Adipocyte (in vitro differentiated cells): Measurements from ENCODE around the gene TGM4.
"Not testable (repeated sequence)": the region's sequence is repeated elsewhere in the genome, so short reads cannot be mapped to it uniquely, and the experiment has no call there.

Experiments
- DNase-seq: peaks from one replicate; pipeline ENCODE4 v3.0.0-alpha.2; 2015; ENCODE audit warnings: low read depth
- H3K27me3 ChIP-seq: replicated peaks from 2 replicates; pipeline ENCODE4 v1.7.0; 2013; ENCODE audit warnings: mild to moderate bottlenecking, low read length, moderate library complexity; ENCODE audit not compliant: control insufficient read depth, insufficient read depth
- H3K36me3 ChIP-seq: 2 replicates; pipeline ENCODE4 v1.7.0; 2013; ENCODE audit warnings: low read length, mild to moderate bottlenecking, moderate library complexity; ENCODE audit not compliant: control insufficient read depth, insufficient read depth, severe bottlenecking
- H3K4me1 ChIP-seq: 2 replicates; pipeline ENCODE4 v1.7.0; 2013; ENCODE audit warnings: mild to moderate bottlenecking, low read length, moderate library complexity; ENCODE audit not compliant: control insufficient read depth, insufficient read depth
- H3K4me3 ChIP-seq: 2 replicates; pipeline ENCODE4 v1.7.0; 2013; ENCODE audit warnings: mild to moderate bottlenecking, low read length, moderate library complexity
- H3K9ac ChIP-seq: 2 replicates; pipeline ENCODE4 v1.7.0; 2013; ENCODE audit warnings: mild to moderate bottlenecking, low read length, moderate library complexity
- H3K9me3 ChIP-seq: 2 replicates; pipeline ENCODE4 v1.7.0; 2013; ENCODE audit warnings: mild to moderate bottlenecking, low read length, moderate library complexity; ENCODE audit not compliant: control insufficient read depth

Gene TGM4

DNA sequence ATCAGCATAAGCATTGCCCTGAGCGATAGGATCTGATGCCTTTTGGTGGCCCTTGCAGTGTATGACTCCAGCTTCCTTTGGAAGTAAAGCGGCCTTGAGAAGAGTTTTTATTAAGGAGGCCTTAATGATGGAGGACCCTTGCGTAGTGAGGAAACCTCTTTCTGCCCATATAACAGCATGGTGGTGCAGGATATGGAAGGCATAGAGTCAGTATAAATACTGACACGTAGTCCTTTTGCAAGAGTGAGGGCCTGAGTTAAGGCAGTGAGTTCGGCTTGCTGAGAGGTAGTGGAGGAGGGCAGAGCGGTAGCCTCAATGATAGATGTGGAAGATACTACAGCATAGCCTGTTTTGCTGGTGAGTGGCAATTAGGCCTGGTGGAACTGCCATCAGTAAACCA is 17.7 kb upstream of the TGM4 start:
- not testable (repeated sequence) for H3K9ac ChIP-seq, DNase-seq, H3K36me3 ChIP-seq, H3K9me3 ChIP-seq, H3K4me1 ChIP-seq, H3K4me3 ChIP-seq, H3K27me3 ChIP-seq

DNA sequence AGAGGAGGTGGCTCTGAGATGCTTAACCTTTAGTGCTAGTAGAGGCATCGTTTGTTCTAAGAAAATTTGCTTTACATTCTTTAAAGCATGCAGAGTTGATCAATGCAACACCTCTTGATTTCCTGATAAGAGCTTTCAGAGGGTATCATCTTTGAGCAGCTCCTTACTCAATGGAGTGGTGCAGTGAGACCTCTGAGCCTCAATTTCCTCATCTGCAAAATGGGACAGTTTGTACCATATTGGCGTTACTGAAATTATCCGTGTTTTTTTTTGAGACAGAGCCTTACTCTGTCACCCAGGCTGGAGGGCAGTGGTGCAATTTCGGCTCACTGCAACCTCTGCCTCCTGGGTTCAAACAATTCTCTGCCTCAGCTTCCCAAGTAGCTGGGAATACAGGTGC is 14.3 kb upstream of the TGM4 start:
- no peak overlapping the region for H3K4me3 ChIP-seq
- peaks cover 7% of the 10 kb centered on the region for H3K4me1 ChIP-seq
- no peak for DNase-seq
- H3K36me3 ChIP-seq, result no peaks in the 10 kb centered on the region
- H3K9me3 ChIP-seq, result no peaks in the 10 kb centered on the region
- no peak overlapping the region for H3K9ac ChIP-seq
- H3K27me3 ChIP-seq, result no peaks in the 10 kb centered on the region

DNA sequence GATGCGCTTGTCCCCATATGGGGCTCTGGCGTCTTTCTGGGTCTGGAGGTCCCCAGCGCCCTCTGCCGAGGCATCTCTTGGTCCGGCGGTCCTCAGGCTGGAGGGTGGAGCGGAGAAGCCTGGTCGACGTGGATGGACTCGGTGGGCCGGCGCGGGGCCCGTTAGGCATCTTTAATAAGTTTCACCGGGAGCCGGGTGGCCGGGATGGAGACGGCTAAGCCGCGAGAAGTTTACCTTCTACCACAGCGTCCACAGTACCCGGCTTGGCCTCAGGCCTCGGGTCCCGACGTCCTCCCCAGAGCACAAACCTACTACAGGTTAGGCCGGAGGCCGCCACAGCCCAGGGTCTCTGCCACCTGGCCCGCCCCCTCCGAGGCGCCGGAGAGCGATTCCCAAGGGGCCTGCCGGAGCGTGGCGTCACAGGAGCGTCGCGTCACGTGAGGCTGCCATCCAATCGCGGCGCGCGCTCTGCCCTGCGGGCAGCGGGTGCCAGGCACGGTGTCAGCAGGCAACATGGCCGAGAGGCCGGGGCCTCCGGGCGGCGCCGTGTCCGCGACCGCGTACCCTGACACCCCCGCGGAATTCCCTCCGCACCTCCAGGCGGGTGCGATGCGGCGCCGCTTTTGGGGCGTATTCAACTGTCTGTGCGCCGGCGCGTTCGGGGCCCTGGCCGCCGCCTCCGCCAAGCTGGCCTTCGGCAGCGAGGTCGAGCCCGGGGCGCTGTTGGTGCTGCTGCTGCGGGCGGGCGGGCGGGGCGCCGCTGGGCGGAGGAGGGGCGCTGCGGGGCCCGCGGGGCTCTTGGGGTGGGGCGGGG is 12.8 kb upstream of the TGM4 start, which contains the start of gene TMEM42:
TSS of gene TMEM42 (plus strand) at position 501 of the 814 bp plus-strand sequence. CDS start at position 514, 13 bp downstream.
- peak; percentile 96 for DNase-seq
- Histone ChIP-seq H3K4me3 (peak within 1 kb of the TSS; percentile 89), H3K36me3 (no peaks in the 10 kb centered on the region)

DNA sequence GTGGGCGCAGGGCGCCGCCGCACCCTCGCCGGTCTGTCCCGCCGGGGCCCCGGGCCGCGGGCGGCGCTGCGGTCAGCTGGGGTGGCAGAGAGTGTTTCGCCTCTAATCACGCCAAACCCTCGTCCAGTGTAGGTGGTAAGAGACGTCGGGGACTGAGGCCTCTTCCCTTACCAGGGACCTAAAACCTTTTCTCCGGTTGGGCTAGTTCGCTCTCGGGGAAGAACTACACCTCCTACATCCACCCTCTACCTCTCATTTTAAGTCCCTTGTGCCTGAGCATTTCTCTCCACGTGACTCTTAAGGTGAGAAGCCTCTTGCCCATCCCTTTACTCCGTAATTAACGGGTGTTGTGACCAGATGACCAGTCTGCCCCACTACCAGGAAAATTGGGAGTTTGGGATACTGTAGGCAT is 12.2 kb upstream of the TGM4 start:
- peaks cover 7% of the 10 kb centered on the region for H3K4me1 ChIP-seq
- H3K4me3 ChIP-seq, result peak overlapping the region; percentile 84
- no peak for DNase-seq
- H3K9me3 ChIP-seq, result no peaks in the 10 kb centered on the region
- peak overlapping the region; percentile 84 for H3K9ac ChIP-seq
- no peaks in the 10 kb centered on the region for H3K36me3 ChIP-seq
- no peaks in the 10 kb centered on the region for H3K27me3 ChIP-seq

More for the DNA sequence above, 12.8 kb upstream of the TGM4 start, which contains the start of gene TMEM42:
- no peaks in the 10 kb centered on the region for H3K27me3 ChIP-seq
- peak within 1 kb of the TSS; percentile 84 for H3K9ac ChIP-seq
- H3K4me1 ChIP-seq, result peaks cover 7% of the 10 kb centered on the region
- H3K9me3 ChIP-seq, result no peaks in the 10 kb centered on the region

DNA sequence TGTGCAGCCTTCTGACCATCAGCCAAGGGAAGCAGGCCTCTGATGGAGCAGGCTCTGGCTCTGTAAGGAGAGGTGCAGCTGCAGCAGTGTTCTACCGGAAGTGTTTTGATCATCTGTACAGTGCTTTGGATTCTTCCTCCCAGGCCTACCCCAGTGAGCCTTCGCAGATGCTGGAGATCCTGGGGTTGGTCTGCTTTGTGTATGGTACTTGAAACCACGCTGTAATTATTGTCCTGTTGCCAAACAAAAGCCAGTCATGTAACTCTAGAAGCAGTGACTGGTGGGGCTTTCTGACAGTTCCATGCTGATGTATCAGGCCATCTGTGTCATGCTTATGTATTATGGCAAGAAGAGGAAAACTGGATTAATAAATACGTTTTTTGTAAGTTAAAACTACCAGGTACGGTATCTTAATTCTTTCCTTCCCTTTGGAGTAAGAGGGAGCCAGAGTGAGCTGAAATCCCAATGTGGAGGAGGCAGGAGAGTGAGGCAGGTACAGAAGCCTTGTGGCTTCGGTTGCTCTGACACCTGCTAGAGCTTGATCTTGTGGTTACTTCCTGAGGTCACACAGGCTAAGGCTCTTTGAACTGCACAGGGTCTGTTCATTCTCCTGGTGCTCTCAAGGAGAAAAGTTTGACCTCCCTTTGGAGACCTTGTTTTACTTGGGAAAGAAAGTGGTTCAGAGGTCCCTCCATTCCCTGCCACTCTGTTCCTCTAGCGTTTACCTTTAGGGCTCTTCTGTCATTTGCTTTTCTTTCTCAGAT is 9.0 kb upstream of the TGM4 start:
- H3K36me3 ChIP-seq, result no peaks in the 10 kb centered on the region
- peaks cover 7% of the 10 kb centered on the region for H3K4me1 ChIP-seq
- peak; percentile 14 for DNase-seq

DNA sequence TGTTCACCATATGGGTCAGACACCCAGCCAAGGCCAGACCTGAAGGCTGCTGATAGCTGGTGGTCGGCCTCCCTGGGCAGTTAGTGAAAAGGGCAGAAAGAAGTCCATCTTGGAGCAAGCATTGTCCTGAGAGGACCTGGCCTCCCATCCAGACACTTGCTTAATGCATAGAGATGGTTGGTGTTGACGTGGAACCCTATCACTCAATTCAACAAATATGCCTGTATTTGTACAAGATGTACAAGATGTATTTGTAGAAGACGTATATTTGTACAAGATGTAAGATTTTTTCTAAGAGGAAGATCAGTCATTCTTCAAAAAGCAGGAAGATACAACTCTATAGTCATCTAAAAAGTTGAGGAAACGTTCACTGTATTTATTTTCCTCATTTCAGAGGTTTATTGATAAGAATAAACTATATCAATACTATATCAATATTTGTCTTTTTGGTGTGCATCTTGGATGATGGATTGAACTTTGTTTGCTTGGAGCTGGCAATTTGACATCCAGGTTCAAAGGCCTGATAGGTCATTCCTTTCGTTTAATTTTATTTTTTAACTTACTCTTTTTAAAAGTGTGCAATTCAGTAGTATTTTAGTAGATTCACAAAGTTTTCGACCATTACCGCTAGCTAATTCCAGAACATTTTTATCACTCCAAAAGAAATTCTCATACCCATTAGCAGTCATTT is 6.8 kb upstream of the TGM4 start:
- no peak for DNase-seq
- H3K9me3 ChIP-seq, result no peaks in the 10 kb centered on the region
- H3K4me3 ChIP-seq, result no peak overlapping the region
- no peaks in the 10 kb centered on the region for H3K36me3 ChIP-seq
- no peaks in the 10 kb centered on the region for H3K27me3 ChIP-seq
- no peak overlapping the region for H3K9ac ChIP-seq
- H3K4me1 ChIP-seq, result peaks cover 4% of the 10 kb centered on the region

More for the DNA sequence above, 9.0 kb upstream of the TGM4 start:
- H3K27me3 ChIP-seq, result no peaks in the 10 kb centered on the region
- H3K9me3 ChIP-seq, result no peaks in the 10 kb centered on the region
- H3K9ac ChIP-seq, result no peak overlapping the region
- H3K4me3 ChIP-seq, result no peak overlapping the region

DNA sequence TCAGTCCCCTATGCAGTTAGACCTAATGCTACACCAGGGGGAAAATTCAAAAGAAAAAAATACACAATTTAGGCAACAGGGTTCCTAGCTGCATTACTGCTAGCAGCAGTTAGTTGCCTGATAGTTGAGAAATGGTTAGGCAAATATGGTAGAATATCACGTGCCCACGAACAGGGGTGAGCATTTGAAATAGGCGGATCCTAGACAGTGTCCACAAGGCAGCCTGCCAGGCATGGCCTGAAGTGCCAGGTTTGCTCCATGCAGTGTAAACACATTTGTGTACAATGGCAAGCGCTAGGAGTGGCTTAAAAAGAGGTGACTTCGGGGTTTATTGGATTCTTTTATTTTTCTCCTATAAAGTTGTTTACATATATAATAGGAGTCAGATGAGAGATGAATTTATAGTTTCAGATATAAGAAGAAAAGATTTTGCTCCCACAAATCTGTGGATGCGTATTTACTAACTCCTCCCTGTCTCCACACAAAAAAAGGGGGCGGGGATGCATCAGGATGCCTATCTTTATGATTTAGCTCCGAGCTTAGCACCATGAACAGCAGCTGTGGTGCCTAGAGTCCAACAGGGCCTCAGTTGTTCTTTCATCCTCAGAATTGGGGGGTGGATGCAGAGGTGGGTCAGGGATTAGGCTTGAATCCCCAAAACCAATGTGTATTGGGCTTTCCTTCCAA is 3.9 kb upstream of the TGM4 start:
- no peaks in the 10 kb centered on the region for H3K4me1 ChIP-seq
- no peak for DNase-seq
- H3K9ac ChIP-seq, result no peak overlapping the region
- H3K9me3 ChIP-seq, result no peaks in the 10 kb centered on the region
- H3K36me3 ChIP-seq, result no peaks in the 10 kb centered on the region
- H3K4me3 ChIP-seq, result no peak overlapping the region
- no peaks in the 10 kb centered on the region for H3K27me3 ChIP-seq

DNA sequence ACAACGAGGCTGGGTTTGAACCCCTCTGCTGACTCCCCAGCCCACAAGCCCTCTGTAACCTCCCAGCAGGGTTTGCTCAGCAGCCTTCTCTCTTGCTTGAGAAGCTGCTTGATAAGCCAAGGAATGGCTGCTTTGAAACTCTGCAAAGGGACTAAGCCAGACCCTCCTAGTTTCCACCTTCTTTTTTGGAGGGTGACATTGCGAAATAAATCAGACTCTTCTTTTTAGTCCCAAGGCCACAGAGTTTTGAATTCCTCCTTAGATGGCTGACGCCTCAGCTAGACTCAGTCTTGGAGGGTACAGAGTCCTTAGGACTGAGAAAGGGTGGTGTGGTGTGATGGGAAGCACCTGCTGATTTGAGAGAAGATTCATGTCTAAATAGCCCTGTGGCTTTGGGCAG is 1.2 kb downstream of the TGM4 start:
- no peak for DNase-seq
- H3K4me1 ChIP-seq, result no peaks in the 10 kb centered on the region
- H3K27me3 ChIP-seq, result no peaks in the 10 kb centered on the region
- no peak overlapping the region for H3K9ac ChIP-seq
- no peak overlapping the region for H3K4me3 ChIP-seq
- H3K9me3 ChIP-seq, result no peaks in the 10 kb centered on the region
- H3K36me3 ChIP-seq, result no peaks in the 10 kb centered on the region

DNA sequence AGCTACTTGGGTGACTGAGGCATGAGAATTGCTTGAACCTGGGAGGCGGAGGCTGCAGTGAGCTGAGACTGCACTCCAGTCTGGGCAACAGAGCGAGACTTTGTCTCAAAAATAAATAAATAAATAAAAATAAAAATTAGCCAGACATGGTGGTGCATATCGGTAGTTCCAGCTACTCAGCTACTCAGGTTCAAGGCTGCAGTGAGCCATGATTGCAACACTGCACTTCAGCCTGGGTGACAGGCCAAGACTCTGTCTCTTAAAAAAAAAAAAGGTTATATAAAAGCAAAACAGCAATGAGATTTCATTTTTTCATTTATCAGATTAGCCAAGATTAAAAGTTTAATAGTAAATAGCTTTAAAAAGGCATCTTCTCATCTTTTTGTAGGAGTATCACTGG is 2.9 kb downstream of the TGM4 start:
- Histone ChIP-seq H3K27me3 (no peaks in the 10 kb centered on the region), H3K9me3 (no peaks in the 10 kb centered on the region), H3K9ac (no peak overlapping the region), H3K4me1 (no peaks in the 10 kb centered on the region), H3K36me3 (no peaks in the 10 kb centered on the region), H3K4me3 (no peak overlapping the region)
- no peak for DNase-seq

DNA sequence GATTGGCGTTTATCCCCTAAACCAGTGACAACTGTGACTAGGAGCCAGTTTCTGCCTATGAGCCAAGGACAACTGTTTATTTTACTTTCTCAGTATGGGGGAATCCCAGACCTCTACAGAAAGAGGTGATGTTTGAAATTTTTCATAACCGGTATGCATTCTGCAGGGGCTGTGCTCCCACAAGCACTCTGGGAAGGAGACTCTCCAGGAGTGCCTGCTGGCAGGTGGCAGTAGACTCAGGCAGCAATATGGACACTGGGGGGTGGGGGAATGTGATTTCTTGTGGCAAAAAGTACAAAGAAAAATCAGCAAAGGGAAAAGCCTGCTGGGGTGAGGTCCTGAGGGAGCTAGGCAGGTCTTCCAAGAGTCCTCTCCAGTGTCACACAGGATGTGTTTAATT is 5.9 kb downstream of the TGM4 start:
- Histone ChIP-seq H3K4me1 (peaks cover 19% of the 10 kb centered on the region), H3K27me3 (no peaks in the 10 kb centered on the region), H3K9ac (no peak overlapping the region), H3K36me3 (no peaks in the 10 kb centered on the region), H3K4me3 (no peak overlapping the region), H3K9me3 (peaks cover 3% of the 10 kb centered on the region)
- no peak for DNase-seq
